Measurements from ENCODE around the gene KCNIP4. TPM values are rescaled to one million over a fixed set of nuclear protein-coding genes. Genes with fewer than 3 reads are reported as not detected.

Gene KCNIP4
- total and polyA plus RNA-seq, 2 of the 4 experiments (the other 2 are of a cell fraction) = not detected

- H4K20me1 ChIP-seq (ENCODE audit: insufficient read depth, low read length) = no peaks in the 10 kb centered on the region
- H3K23ac ChIP-seq (ENCODE audit: low read depth, low read length) = no peak overlapping the region
- H4K5ac ChIP-seq (ENCODE audit: low read depth, low read length) = no peak overlapping the region
- POLR2A ChIA-PET (ENCODE audit: unreplicated experiment) = no interaction called here
- no peak overlapping the region for H3K9ac ChIP-seq (ENCODE audit: low read depth, low read length)
- H2BK5ac ChIP-seq (ENCODE audit: low read depth, low read length, poor library complexity, severe bottlenecking) = no peak overlapping the region
- DNase-seq (peak; percentile 27), ATAC-seq (ENCODE audit: low read depth) (peak; percentile 27; the same call in 1 of the 2 replicates)
- no peaks in the 10 kb centered on the region for H3K9me3 ChIP-seq (ENCODE audit: control insufficient read depth, insufficient read depth, low read length)
- no peak overlapping the region for H2AK9ac ChIP-seq (replicated peaks; ENCODE audit: low read depth, low read length, poor library complexity)
- H3K4me2 ChIP-seq (ENCODE audit: low read depth, low read length) = no peak overlapping the region
- no peak overlapping the region for H3K4me3 ChIP-seq (ENCODE audit: insufficient read depth, low read depth, low read length)
- no peak overlapping the region for H3K56ac ChIP-seq (ENCODE audit: extremely low read depth, insufficient read depth, low read length)
- H3K27ac ChIP-seq (ENCODE audit: insufficient read depth, low read length) = no peak overlapping the region
- H3K27me3 ChIP-seq (ENCODE audit: control insufficient read depth, insufficient read depth, low read length) = peaks cover 5% of the 10 kb centered on the region
- no peaks in the 10 kb centered on the region for H3K79me1 ChIP-seq (ENCODE audit: low read depth in 1 of 2, low read length in 2 of 2)
- in situ Hi-C loops (cut with MboI; ENCODE audit: low sequenced_read_pairs) = loop anchor here (5.0 to 10.0 kb wide), 4 partner anchors 140 to 2000 kb away; no protein-coding TSS in a partner anchor
- no peak overlapping the region for H2BK15ac ChIP-seq (ENCODE audit: low read depth, low read length)
- no peak overlapping the region for H4K8ac ChIP-seq (ENCODE audit: low read depth in 2 of 2, low read length in 2 of 2)
- H4K91ac ChIP-seq (ENCODE audit: insufficient read depth, low read depth, low read length) = no peak overlapping the region
- no peak overlapping the region for H3K14ac ChIP-seq (replicated peaks; ENCODE audit: low read depth, low read length)
- no peak overlapping the region for H2AK5ac ChIP-seq (ENCODE audit: low read depth, low read length)
- intact Hi-C loops (cut with micrococcal nuclease) = loop anchor here (2.0 to 5.0 kb wide), 6 partner anchors 140 to 1998 kb away; no protein-coding TSS in a partner anchor
- 0% methylated on average over 1 of the region's 6 CpGs; no CpG with 5 or more reads in 1 of the 2 experiments for WGBS, 2 experiments (ENCODE audit: extremely low coverage in 2 of 2, insufficient read length in 1 of 2)
- BruUV-seq (replicated peaks) = no TSS peak
- no peak overlapping the region for H3K4ac ChIP-seq (ENCODE audit: low read depth, low read length)
- TF ChIP-seq MXI1 (IDR thresholded peaks at IDR 0.05; ENCODE audit: borderline replicate concordance, low read depth, low read length) = no peak
- TF ChIP-seq MAFK (IDR thresholded peaks at IDR 0.05; ENCODE audit: low read depth, low read length) = no peak
- peak; percentile 73 for TF ChIP-seq CTCF (conservative IDR thresholded peaks at IDR 0.05; ENCODE audit: low read depth, low read length)
- no peak for TF ChIP-seq MAZ (IDR thresholded peaks at IDR 0.05; ENCODE audit: borderline replicate concordance, low read depth, low read length)
- peak; percentile 73 for TF ChIP-seq RAD21 (IDR thresholded peaks at IDR 0.05; ENCODE audit: low read length)
- TF ChIP-seq SMC3 (IDR thresholded peaks at IDR 0.05; ENCODE audit: low read depth, low read length) = peak; percentile 64
- no peak for TF ChIP-seq USF2 (IDR thresholded peaks at IDR 0.05; ENCODE audit: low read depth, low read length)
- H3K4me1 ChIP-seq (ENCODE audit: control insufficient read depth, insufficient read depth, low read length) = no peaks in the 10 kb centered on the region
- dilution Hi-C loops (cut with HindIII; ENCODE audit: low sequenced_read_pairs, unreplicated experiment) = no loop called here
- CTCF ChIA-PET = interaction anchor here (0.6 to 1.5 kb wide), 10 partner anchors 10 to 392 kb away, joined by 3 to 6 read pairs (median 4); no protein-coding TSS in a partner anchor
- no peak overlapping the region for H2AFZ ChIP-seq (replicated peaks; ENCODE audit: low read length, poor library complexity)
- no peak overlapping the region for H2BK120ac ChIP-seq (ENCODE audit: low read depth, low read length)
- H3K36me3 ChIP-seq (ENCODE audit: control insufficient read depth, insufficient read depth, low read length) = no peaks in the 10 kb centered on the region
- no peaks in the 10 kb centered on the region for H3K9me1 ChIP-seq (ENCODE audit: insufficient read depth, low read length)
- H3K18ac ChIP-seq (ENCODE audit: low read depth, low read length) = no peak overlapping the region
- H2BK20ac ChIP-seq (ENCODE audit: low read depth, low read length) = no peak overlapping the region
Measured at GRCh38 chr4:20684852-20685763, 1263.5 kb downstream of the KCNIP4 start.
